Esophagus muscularis mucosa (tissue), 4 donors: ENCODE results near the gene GFAP. TPM values are rescaled to one million over a fixed set of nuclear protein-coding genes. Genes with fewer than 3 reads are reported as not detected.

Experiments used
- DNase-seq: peaks from one replicate; pipeline ENCODE4 v3.0.0-alpha.2; 2017; ENCODE audit errors: extremely low spot score
- H3K27ac ChIP-seq, 4 donors: fragments of 200-600 bp; sonication (generic); replicated peaks in 1 of 4; 1 replicate in 3 of 4; 2 replicates in 1 of 4; pipeline ENCODE4 v1.5.1; 2016 to 2019; ENCODE audit warnings: mild to moderate bottlenecking in 1 of 4
- H3K27me3 ChIP-seq, 4 donors: fragments of 200-600 bp; sonication (generic); one replicate each; pipeline versions ENCODE4 v1.5.1 to v1.6.0; 2016 to 2019
- H3K36me3 ChIP-seq, 4 donors: fragments of 200-600 bp; sonication (generic); one replicate each; pipeline ENCODE4 v1.5.1; 2016 to 2019
- H3K4me1 ChIP-seq, 4 donors: fragments of 200-600 bp; sonication (generic); one replicate each; pipeline ENCODE4 v1.5.1; 2016 to 2019
- H3K4me3 ChIP-seq, 4 donors: fragments of 200-600 bp; sonication (generic); 1 replicate in 2 of 4; 2 replicates in 2 of 4; pipeline ENCODE4 v1.5.1; 2016 to 2019; ENCODE audit warnings: mild to moderate bottlenecking in 4 of 4, moderate library complexity in 1 of 4
- H3K9me3 ChIP-seq, 4 donors: fragments of 200-600 bp; sonication (generic); 1 replicate in 3 of 4; 2 replicates in 1 of 4; pipeline ENCODE4 v1.5.1; 2016 to 2019
- EP300 ChIP-seq: sonication (generic); formaldehyde crosslinking; IDR thresholded peaks from one replicate; pipeline ENCODE4 v1.6.1; 2017; ENCODE audit warnings: antibody characterized with exemption
- POLR2A ChIP-seq: fragments of 450-650 bp; IDR thresholded peaks from one replicate; pipeline ENCODE4 v1.6.1; 2017; ENCODE audit warnings: antibody characterized with exemption, moderate library complexity, mild to moderate bottlenecking, low read depth
- POLR2AphosphoS5 ChIP-seq, 2 donors: sonication (generic); formaldehyde crosslinking; IDR thresholded peaks; one replicate each; pipeline ENCODE4 v1.6.1; 2017; ENCODE audit warnings: antibody characterized with exemption in 2 of 2
- WGBS: methylation state at CpG from one replicate; pipeline ENCODE4 v1.1.5; 2018; 5-methylcytosine and 5-hydroxymethylcytosine counted together
- intact Hi-C: fragments of 100-400 bp; cut with DNase I; formaldehyde crosslinking; loops from one replicate; pipeline ENCODE4 v1.15.1; 2023
- total RNA-seq, 4 donors: library from RNA; depleted of rRNA; stranded (reverse); fragments of >200 nt; gene quantifications; one replicate each; pipeline versions ENCODE4 v1.1.0 to v1.2.1, GENCODE V29; 2016
- TF ChIP-seq, protein P1 (sequence below), 3 experiments: fragments of 200-600 bp in 2 of 3; fragments of 450-650 bp in 1 of 3; sonication (generic) in 2 of 3; IDR thresholded peaks; one replicate each; pipeline ENCODE4 v1.5.1; 2017 to 2019; ENCODE audit warnings: antibody characterized with exemption in 3 of 3, mild to moderate bottlenecking in 2 of 3, moderate library complexity in 1 of 3

GFAP gene
- total RNA-seq, 4 donors from 2014 or later = 1.2 to 2.8 TPM; not detected in 2

DNA sequence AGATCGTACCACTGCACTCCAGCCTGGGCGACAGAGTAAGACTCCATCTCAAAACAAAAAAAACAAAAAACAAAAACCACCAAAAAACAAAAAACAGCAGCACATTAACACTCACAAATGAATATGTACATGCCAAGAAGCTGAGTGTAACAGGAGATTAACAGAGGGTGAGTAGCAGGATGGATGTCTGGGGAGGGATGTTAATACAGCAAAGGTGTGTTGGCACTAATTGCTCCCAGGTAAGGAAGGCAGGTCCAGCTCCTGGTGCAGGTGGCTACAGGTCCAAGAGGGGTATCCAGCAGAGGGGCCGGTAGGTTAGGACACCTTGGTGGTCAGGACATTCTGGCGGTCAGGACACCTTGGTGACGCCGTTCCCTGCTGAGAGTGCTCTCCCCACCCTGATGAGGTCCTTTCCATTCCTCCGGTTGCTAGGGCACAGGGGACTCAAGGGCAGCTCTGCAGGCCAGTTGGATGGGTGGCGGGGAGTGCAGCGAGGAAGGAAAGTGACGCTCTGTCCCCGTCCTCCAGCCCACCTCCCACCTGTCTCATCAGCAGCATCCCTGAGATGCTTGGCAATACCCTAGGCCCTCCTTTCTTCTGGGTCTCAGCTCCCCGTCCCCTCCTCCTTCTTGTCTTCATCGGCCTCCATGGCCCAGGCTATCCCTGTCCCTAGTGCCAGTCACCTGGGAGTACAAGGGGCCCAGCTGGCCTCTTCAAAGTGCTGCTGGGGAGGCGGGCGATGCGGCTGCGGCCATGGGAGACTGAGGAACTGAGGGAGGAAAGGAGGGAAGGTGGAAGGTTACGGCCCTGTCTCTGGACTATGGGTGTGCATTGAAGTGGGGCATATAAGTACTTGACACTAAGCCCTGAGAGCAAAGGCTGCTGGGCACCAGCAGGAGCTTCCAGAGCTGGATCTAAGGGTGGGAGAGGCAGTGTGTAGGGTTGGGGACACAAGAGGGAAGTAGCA lies 10.7 kb upstream of the GFAP start:
- Histone ChIP-seq H3K4me3 (no peak overlapping the region), H3K27ac (no peak overlapping the region), H3K9me3 (no peaks in the 10 kb centered on the region), H3K36me3 (no peaks in the 10 kb centered on the region), H3K27me3 (no peaks in the 10 kb centered on the region), H3K4me1 (peaks cover 0 to 11% (median 0%) of the 10 kb centered on the region in 4 donors)
- intact Hi-C loops = no loop called here
- DNase-seq = no peak
- TF ChIP-seq POLR2A (no peak), EP300 (no peak), POLR2AphosphoS5 (IDR thresholded peaks at IDR 0.05) (no peak)
- TF ChIP-seq, protein P1, sequence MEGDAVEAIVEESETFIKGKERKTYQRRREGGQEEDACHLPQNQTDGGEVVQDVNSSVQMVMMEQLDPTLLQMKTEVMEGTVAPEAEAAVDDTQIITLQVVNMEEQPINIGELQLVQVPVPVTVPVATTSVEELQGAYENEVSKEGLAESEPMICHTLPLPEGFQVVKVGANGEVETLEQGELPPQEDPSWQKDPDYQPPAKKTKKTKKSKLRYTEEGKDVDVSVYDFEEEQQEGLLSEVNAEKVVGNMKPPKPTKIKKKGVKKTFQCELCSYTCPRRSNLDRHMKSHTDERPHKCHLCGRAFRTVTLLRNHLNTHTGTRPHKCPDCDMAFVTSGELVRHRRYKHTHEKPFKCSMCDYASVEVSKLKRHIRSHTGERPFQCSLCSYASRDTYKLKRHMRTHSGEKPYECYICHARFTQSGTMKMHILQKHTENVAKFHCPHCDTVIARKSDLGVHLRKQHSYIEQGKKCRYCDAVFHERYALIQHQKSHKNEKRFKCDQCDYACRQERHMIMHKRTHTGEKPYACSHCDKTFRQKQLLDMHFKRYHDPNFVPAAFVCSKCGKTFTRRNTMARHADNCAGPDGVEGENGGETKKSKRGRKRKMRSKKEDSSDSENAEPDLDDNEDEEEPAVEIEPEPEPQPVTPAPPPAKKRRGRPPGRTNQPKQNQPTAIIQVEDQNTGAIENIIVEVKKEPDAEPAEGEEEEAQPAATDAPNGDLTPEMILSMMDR (IDR thresholded peaks at IDR 0.05) = no peak
- WGBS = 90% methylated on average over 18 of the region's 18 CpGs

DNA sequence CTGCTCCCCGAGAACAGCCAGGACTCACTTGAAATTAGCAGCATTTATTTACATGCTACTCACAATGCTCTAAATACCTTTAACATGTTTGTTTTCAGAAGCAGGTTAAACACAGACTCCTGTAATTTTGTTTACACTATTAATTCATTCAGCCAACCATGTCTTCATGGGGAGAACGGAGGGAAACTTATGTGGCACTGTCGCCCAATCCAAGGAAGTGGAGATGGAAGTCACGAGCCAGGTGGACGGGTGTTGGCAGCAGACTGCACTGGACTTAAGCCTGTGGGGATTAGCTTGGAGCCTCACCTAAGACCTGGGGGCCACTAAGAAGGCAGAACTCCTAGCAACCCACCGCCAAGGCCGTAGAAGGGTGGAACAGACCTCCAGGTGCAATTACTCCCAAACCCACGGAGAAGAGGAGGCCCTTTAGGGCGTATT lies 8.8 kb upstream of the GFAP start:
- Histone ChIP-seq H3K27me3 (no peaks in the 10 kb centered on the region), H3K36me3 (no peaks in the 10 kb centered on the region), H3K4me3 (no peak overlapping the region), H3K27ac (no peak overlapping the region), H3K4me1 (peaks cover 6 to 15% (median 11%) of the 10 kb centered on the region in 4 donors), H3K9me3 (no peaks in the 10 kb centered on the region)
- TF ChIP-seq POLR2AphosphoS5 (IDR thresholded peaks at IDR 0.05) = no peak
- no peak for TF ChIP-seq POLR2A
- no peak for TF ChIP-seq EP300
- TF ChIP-seq, protein P1 (IDR thresholded peaks at IDR 0.05) = no peak
- 90% methylated on average over 9 of the region's 9 CpGs for WGBS
- intact Hi-C loops = loop anchor here (5.0 kb wide), 1 partner anchor 208 kb away; the partner anchor contains the start of gene PLCD3
- DNase-seq = no peak

DNA sequence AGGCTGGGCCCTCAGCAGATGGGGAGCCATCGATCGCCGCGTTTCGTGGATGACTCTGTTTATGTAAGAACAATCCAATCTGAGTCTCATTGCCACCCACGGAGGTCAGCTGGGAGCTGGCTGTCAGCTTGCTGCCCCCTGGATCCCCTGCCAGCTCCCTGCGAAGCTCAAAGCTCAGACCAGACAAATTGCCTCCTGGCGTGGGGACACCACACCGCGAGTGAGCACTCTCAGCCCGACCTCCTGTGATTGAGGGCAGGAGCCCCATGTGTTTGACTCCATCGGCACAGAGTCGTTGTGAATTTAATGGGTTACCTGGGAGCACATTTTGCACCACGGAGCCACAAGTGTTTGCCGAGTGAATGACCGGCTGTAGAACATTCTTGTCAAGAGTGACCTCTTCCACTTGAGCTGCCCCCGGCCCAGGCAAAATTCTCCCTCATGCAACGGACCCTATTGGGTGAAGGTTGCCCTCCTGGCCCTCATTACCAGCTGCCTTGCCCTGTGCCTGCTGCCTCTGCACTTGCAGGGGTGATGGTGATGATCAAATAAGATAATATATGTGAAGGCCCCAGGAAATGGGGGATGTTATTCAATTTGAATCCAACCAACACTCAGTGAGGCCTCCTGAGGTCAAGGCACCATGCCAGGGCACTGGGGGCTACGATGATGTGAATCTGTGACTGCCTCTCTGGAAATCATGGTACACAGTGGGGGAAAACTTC lies 7.6 kb upstream of the GFAP start:
- Histone ChIP-seq H3K9me3 (no peaks in the 10 kb centered on the region), H3K27me3 (no peaks in the 10 kb centered on the region), H3K4me1 (peaks cover 6 to 15% (median 12%) of the 10 kb centered on the region in 4 donors), H3K4me3 (no peak overlapping the region), H3K27ac (no peak overlapping the region), H3K36me3 (no peaks in the 10 kb centered on the region)
- intact Hi-C loops = loop anchor here (5.0 kb wide), 1 partner anchor 209 kb away; the partner anchor contains the start of gene PLCD3
- no peak for DNase-seq
- no peak for TF ChIP-seq EP300
- TF ChIP-seq POLR2AphosphoS5 (IDR thresholded peaks at IDR 0.05) = no peak
- TF ChIP-seq, protein P1 (IDR thresholded peaks at IDR 0.05) = no peak
- TF ChIP-seq POLR2A = no peak
- 88% methylated on average over 15 of the region's 19 CpGs for WGBS

DNA sequence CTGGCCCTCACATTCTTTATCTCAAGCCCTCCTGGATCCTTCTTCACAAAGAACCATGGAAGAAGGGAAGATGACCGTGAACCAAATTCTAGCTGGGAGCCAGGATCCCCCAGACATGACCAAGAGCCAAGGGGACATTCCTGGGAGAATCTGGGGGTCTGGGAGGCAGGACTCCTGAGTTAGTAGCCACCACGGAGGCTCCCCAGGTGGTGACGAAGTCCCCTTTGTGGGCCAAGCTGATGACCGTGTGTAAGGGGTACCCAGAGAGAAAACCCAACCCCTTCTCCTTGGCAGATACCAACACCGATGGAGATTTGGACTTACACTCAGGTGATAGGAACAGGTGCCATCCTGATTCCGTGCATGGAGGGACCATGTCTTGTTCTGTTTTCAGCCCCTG lies 6.8 kb upstream of the GFAP start:
- 93% methylated on average over 6 of the region's 6 CpGs for WGBS
- no peaks in the 10 kb centered on the region for H3K27me3 ChIP-seq
- no peak overlapping the region for H3K4me3 ChIP-seq
- intact Hi-C loops = loop anchor here (5.0 kb wide), 1 partner anchor 210 kb away; the partner anchor contains the start of gene PLCD3
- no peaks in the 10 kb centered on the region for H3K9me3 ChIP-seq
- no peak overlapping the region for H3K27ac ChIP-seq
- H3K4me1 ChIP-seq = peaks cover 11 to 23% (median 16%) of the 10 kb centered on the region in 4 donors
- no peak for DNase-seq
- H3K36me3 ChIP-seq = no peaks in the 10 kb centered on the region
- TF ChIP-seq EP300 (no peak), POLR2AphosphoS5 (IDR thresholded peaks at IDR 0.05) (no peak), POLR2A (no peak)
- TF ChIP-seq, protein P1 (IDR thresholded peaks at IDR 0.05) = no peak
